ENCODE results near the gene CDH15. TPM values are rescaled to one million over a fixed set of nuclear protein-coding genes. Genes with fewer than 3 reads are reported as not detected.

The CDH15 gene
- total RNA-seq, 1 donor = not detected

- no peaks in the 10 kb centered on the region for H3K9me3 ChIP-seq (ENCODE audit: low read depth, low read length)
- no peaks in the 10 kb centered on the region for H3K27me3 ChIP-seq (ENCODE audit: insufficient read depth, low read length)
- no peak overlapping the region for H3K4me3 ChIP-seq (ENCODE audit: low read length)
- no peaks in the 10 kb centered on the region for H3K4me1 ChIP-seq (ENCODE audit: insufficient read depth, low read length)
Measured at GRCh38 chr16:89136931-89137330, 34.6 kb upstream of the CDH15 start.

GRCh38 chr16:89137666-89138512, 33.7 kb upstream of the CDH15 start:
- Histone ChIP-seq H3K4me3 (ENCODE audit: low read length) (no peak overlapping the region), H3K4me1 (ENCODE audit: insufficient read depth, low read length) (no peaks in the 10 kb centered on the region), H3K9me3 (ENCODE audit: low read depth, low read length) (no peaks in the 10 kb centered on the region), H3K27me3 (ENCODE audit: insufficient read depth, low read length) (no peaks in the 10 kb centered on the region)

- Histone ChIP-seq H3K4me3 (ENCODE audit: low read length) (no peak overlapping the region), H3K9me3 (ENCODE audit: low read depth, low read length) (no peaks in the 10 kb centered on the region), H3K27me3 (ENCODE audit: insufficient read depth, low read length) (no peaks in the 10 kb centered on the region), H3K4me1 (ENCODE audit: insufficient read depth, low read length) (no peaks in the 10 kb centered on the region)
Measured at GRCh38 chr16:89138513-89138795, 33.1 kb upstream of the CDH15 start.

GRCh38 chr16:89138843-89139520, 32.6 kb upstream of the CDH15 start:
- H3K4me1 ChIP-seq (ENCODE audit: insufficient read depth, low read length) = no peaks in the 10 kb centered on the region
- H3K27me3 ChIP-seq (ENCODE audit: insufficient read depth, low read length) = no peaks in the 10 kb centered on the region
- no peak overlapping the region for H3K4me3 ChIP-seq (ENCODE audit: low read length)
- H3K9me3 ChIP-seq (ENCODE audit: low read depth, low read length) = no peaks in the 10 kb centered on the region

GRCh38 chr16:89139907-89140361, 31.6 kb upstream of the CDH15 start:
- Histone ChIP-seq H3K4me3 (ENCODE audit: low read length) (no peak overlapping the region), H3K27me3 (ENCODE audit: insufficient read depth, low read length) (no peaks in the 10 kb centered on the region), H3K9me3 (ENCODE audit: low read depth, low read length) (no peaks in the 10 kb centered on the region), H3K4me1 (ENCODE audit: insufficient read depth, low read length) (no peaks in the 10 kb centered on the region)

GRCh38 chr16:89140401-89140800, 31.1 kb upstream of the CDH15 start:
- Histone ChIP-seq H3K4me3 (ENCODE audit: low read length) (no peak overlapping the region), H3K27me3 (ENCODE audit: insufficient read depth, low read length) (no peaks in the 10 kb centered on the region), H3K9me3 (ENCODE audit: low read depth, low read length) (no peaks in the 10 kb centered on the region), H3K4me1 (ENCODE audit: insufficient read depth, low read length) (no peaks in the 10 kb centered on the region)

GRCh38 chr16:89140981-89141883, 30.3 kb upstream of the CDH15 start:
- H3K27me3 ChIP-seq (ENCODE audit: insufficient read depth, low read length) = no peaks in the 10 kb centered on the region

GRCh38 chr16:89141884-89142267, 29.7 kb upstream of the CDH15 start:
- no peaks in the 10 kb centered on the region for H3K4me1 ChIP-seq (ENCODE audit: insufficient read depth, low read length)
- H3K9me3 ChIP-seq (ENCODE audit: low read depth, low read length) = no peaks in the 10 kb centered on the region
- no peaks in the 10 kb centered on the region for H3K27me3 ChIP-seq (ENCODE audit: insufficient read depth, low read length)
- H3K4me3 ChIP-seq (ENCODE audit: low read length) = no peak overlapping the region

More at GRCh38 chr16:89140981-89141883, 30.3 kb upstream of the CDH15 start:
- no peak overlapping the region for H3K4me3 ChIP-seq (ENCODE audit: low read length)
- H3K4me1 ChIP-seq (ENCODE audit: insufficient read depth, low read length) = no peaks in the 10 kb centered on the region
- no peaks in the 10 kb centered on the region for H3K9me3 ChIP-seq (ENCODE audit: low read depth, low read length)

GRCh38 chr16:89142474-89143195, 28.9 kb upstream of the CDH15 start:
- H3K4me1 ChIP-seq (ENCODE audit: insufficient read depth, low read length) = no peaks in the 10 kb centered on the region
- H3K9me3 ChIP-seq (ENCODE audit: low read depth, low read length) = no peaks in the 10 kb centered on the region
- no peaks in the 10 kb centered on the region for H3K27me3 ChIP-seq (ENCODE audit: insufficient read depth, low read length)
- no peak overlapping the region for H3K4me3 ChIP-seq (ENCODE audit: low read length)

GRCh38 chr16:89143201-89143741, 28.3 kb upstream of the CDH15 start:
- Histone ChIP-seq H3K9me3 (ENCODE audit: low read depth, low read length) (no peaks in the 10 kb centered on the region), H3K4me1 (ENCODE audit: insufficient read depth, low read length) (no peaks in the 10 kb centered on the region), H3K4me3 (ENCODE audit: low read length) (no peak overlapping the region), H3K27me3 (ENCODE audit: insufficient read depth, low read length) (no peaks in the 10 kb centered on the region)

- Histone ChIP-seq H3K4me3 (ENCODE audit: low read length) (no peak overlapping the region), H3K27me3 (ENCODE audit: insufficient read depth, low read length) (no peaks in the 10 kb centered on the region), H3K4me1 (ENCODE audit: insufficient read depth, low read length) (no peaks in the 10 kb centered on the region)
Measured at GRCh38 chr16:89143911-89144675, 27.5 kb upstream of the CDH15 start.

GRCh38 chr16:89144681-89145080, 26.9 kb upstream of the CDH15 start:
- Histone ChIP-seq H3K4me1 (ENCODE audit: insufficient read depth, low read length) (no peaks in the 10 kb centered on the region), H3K9me3 (ENCODE audit: low read depth, low read length) (no peaks in the 10 kb centered on the region), H3K4me3 (ENCODE audit: low read length) (no peak overlapping the region), H3K27me3 (ENCODE audit: insufficient read depth, low read length) (no peaks in the 10 kb centered on the region)

More at GRCh38 chr16:89143911-89144675, 27.5 kb upstream of the CDH15 start:
- no peaks in the 10 kb centered on the region for H3K9me3 ChIP-seq (ENCODE audit: low read depth, low read length)

- no peaks in the 10 kb centered on the region for H3K9me3 ChIP-seq (ENCODE audit: low read depth, low read length)
- no peaks in the 10 kb centered on the region for H3K4me1 ChIP-seq (ENCODE audit: insufficient read depth, low read length)
- no peaks in the 10 kb centered on the region for H3K27me3 ChIP-seq (ENCODE audit: insufficient read depth, low read length)
- H3K4me3 ChIP-seq (ENCODE audit: low read length) = no peak overlapping the region
Measured at GRCh38 chr16:89145406-89146161, 26.0 kb upstream of the CDH15 start.

Measured in mononuclear cell (primary cell).